Fibroblast of lung (primary cell): ENCODE results near the gene GJC2. TPM values are rescaled to one million over a fixed set of nuclear protein-coding genes. Genes with fewer than 3 reads are reported as not detected.

Experiments
- DNase-seq, 2 donors: peaks; one replicate each; pipeline versions ENCODE4 v3.0.0 to v3.0.0-alpha.2; 2010; ENCODE audit warnings: low read depth in 2 of 2
- H2AFZ ChIP-seq: 2 replicates; pipeline ENCODE4 v1.5.1; 2012; ENCODE audit warnings: low read length, control low read depth, inconsistent platforms
- H3K27ac ChIP-seq: 2 replicates; pipeline ENCODE4 v1.5.1; 2011; ENCODE audit warnings: low read length, control low read depth; ENCODE audit not compliant: insufficient read depth
- H3K27me3 ChIP-seq: 2 replicates; pipeline ENCODE4 v1.5.1; 2011; ENCODE audit warnings: mild to moderate bottlenecking, low read length; ENCODE audit not compliant: control insufficient read depth, insufficient read depth
- H3K36me3 ChIP-seq: 2 replicates; pipeline ENCODE4 v1.5.1; 2011; ENCODE audit warnings: low read length; ENCODE audit not compliant: control insufficient read depth, insufficient read depth
- H3K4me1 ChIP-seq: 2 replicates; pipeline ENCODE4 v1.5.1; 2011; ENCODE audit warnings: low read length; ENCODE audit not compliant: control insufficient read depth, insufficient read depth; ENCODE audit errors: extremely low read depth
- H3K4me2 ChIP-seq: 2 replicates; pipeline ENCODE4 v1.5.1; 2011; ENCODE audit warnings: low read length, control low read depth; ENCODE audit not compliant: insufficient read depth; ENCODE audit errors: extremely low read depth
- H3K4me3 ChIP-seq, 4 experiments: fragments of 200-600 bp in 1 of 4; sonication (generic) in 1 of 4; replicated peaks in 1 of 4; 2 replicates each; pipeline ENCODE4 v1.5.1; 2011 to 2016; ENCODE audit warnings: low read length in 4 of 4, low read depth in 3 of 4, mild to moderate bottlenecking in 3 of 4, control low read depth in 2 of 4, inconsistent platforms in 1 of 4, mixed read lengths in 1 of 4; ENCODE audit not compliant: insufficient read depth in 1 of 4; ENCODE audit errors: control extremely low read depth in 1 of 4
- H3K79me2 ChIP-seq: 2 replicates; pipeline ENCODE4 v1.5.1; 2012; ENCODE audit warnings: mild to moderate bottlenecking, low read length, inconsistent platforms; ENCODE audit not compliant: control insufficient read depth, insufficient read depth
- H3K9ac ChIP-seq: 2 replicates; pipeline ENCODE4 v1.5.1; 2011; ENCODE audit warnings: mild to moderate bottlenecking, low read length, control low read depth; ENCODE audit not compliant: insufficient read depth
- H3K9me3 ChIP-seq: 2 replicates; pipeline ENCODE4 v1.5.1; 2012; ENCODE audit warnings: low read depth, low read length; ENCODE audit not compliant: control insufficient read depth, insufficient read depth
- H4K20me1 ChIP-seq: 2 replicates; pipeline ENCODE4 v1.5.1; 2011; ENCODE audit warnings: low read length; ENCODE audit not compliant: control insufficient read depth, insufficient read depth; ENCODE audit errors: extremely low read depth
- EZH2 ChIP-seq: IDR thresholded peaks from 2 replicates; pipeline ENCODE4 v1.5.1; 2012; ENCODE audit warnings: low read length, control low read depth, mild to moderate bottlenecking; ENCODE audit errors: missing control alignments
- polyA plus RNA-seq, 2 donors: library from polyadenylated mRNA; depleted of rRNA in 1 of 2; stranded (reverse) in 1 of 2; unstranded in 1 of 2; fragments of >200 nt; gene quantifications; 2 replicates each; pipeline ENCODE4 v1.2.1, GENCODE V29; 2011 to 2012; ENCODE audit warnings: missing spikeins in 1 of 2
- total RNA-seq: library from RNA; depleted of rRNA; stranded (reverse); fragments of >200 nt; gene quantifications from 2 replicates; pipeline ENCODE4 v1.2.1, GENCODE V29; 2014
- TF ChIP-seq, protein P1 (sequence below), 2 donors: IDR thresholded peaks in 1 of 2; conservative IDR thresholded peaks in 1 of 2; 1 replicate in 1 of 2; 2 replicates in 1 of 2; pipeline ENCODE4 v1.5.1; 2011 to 2012; ENCODE audit warnings: low read length in 2 of 2, control low read depth in 1 of 2, inconsistent platforms in 1 of 2, low read depth in 1 of 2, mild to moderate bottlenecking in 1 of 2

Gene GJC2
- total and polyA plus RNA-seq, 2 donors (not counting 1 experiment from before 2014, with no cell fraction given), result 1.4 to 13.4 TPM

DNA sequence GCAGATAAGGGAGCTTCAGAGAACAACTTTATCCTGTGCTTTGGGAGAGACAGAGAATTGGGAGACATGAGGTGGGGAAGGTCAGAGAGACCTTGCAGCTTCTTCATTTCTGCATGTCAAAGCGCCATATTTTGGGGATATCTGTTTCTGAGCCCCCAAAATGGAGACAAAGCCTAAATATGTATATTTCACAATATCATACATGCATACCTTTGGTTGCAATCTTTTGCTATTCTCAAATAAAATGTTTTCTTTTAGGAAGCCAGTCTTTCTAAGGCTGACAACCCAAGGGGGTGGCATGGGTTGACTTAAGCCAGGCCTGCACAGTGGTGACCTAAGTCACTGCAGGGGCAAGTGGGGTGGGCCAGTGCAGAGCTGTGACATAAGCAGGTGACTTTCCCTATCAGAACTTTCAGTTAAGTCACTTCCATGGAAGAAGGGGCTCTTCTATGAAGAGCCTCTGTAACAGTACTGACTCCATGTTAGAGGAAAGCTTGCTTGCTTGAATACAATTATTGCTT is 26.7 kb upstream of the GJC2 start:
- Histone ChIP-seq H4K20me1 (no peaks in the 10 kb centered on the region), H2AFZ (no peak overlapping the region), H3K79me2 (no peaks in the 10 kb centered on the region), H3K4me2 (no peak overlapping the region), H3K4me3 (no peak overlapping the region), H3K27me3 (peaks cover 3% of the 10 kb centered on the region), H3K9me3 (no peaks in the 10 kb centered on the region), H3K27ac (no peak overlapping the region), H3K9ac (no peak overlapping the region), H3K36me3 (no peaks in the 10 kb centered on the region), H3K4me1 (no peaks in the 10 kb centered on the region)
- DNase-seq, result no peak
- no peak for TF ChIP-seq EZH2
- TF ChIP-seq, protein P1, sequence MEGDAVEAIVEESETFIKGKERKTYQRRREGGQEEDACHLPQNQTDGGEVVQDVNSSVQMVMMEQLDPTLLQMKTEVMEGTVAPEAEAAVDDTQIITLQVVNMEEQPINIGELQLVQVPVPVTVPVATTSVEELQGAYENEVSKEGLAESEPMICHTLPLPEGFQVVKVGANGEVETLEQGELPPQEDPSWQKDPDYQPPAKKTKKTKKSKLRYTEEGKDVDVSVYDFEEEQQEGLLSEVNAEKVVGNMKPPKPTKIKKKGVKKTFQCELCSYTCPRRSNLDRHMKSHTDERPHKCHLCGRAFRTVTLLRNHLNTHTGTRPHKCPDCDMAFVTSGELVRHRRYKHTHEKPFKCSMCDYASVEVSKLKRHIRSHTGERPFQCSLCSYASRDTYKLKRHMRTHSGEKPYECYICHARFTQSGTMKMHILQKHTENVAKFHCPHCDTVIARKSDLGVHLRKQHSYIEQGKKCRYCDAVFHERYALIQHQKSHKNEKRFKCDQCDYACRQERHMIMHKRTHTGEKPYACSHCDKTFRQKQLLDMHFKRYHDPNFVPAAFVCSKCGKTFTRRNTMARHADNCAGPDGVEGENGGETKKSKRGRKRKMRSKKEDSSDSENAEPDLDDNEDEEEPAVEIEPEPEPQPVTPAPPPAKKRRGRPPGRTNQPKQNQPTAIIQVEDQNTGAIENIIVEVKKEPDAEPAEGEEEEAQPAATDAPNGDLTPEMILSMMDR (conservative IDR thresholded peaks at IDR 0.05 in 1 of 2, IDR thresholded peaks at IDR 0.05 in 1 of 2; ENCODE audit: low read depth in 1 of 2, low read length in 2 of 2), result no peak

DNA sequence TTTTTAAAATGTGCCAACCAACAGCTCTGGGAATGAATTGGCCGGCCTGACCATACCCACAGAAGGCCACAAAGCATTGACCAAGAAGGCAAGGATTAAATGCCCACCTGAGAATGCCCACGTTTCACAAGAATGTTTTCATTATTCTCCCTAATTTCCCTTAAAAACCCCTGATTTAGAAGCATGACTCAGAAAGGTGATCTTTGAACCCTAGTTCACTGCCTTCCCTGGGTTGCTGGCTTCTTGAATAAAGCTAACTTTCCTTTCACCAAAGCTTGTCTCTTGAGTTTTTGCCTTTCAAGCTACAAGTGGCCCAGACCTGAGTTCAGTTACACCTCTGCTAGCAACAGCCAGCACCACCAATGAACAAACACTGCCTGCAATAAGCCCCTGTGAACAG is 26.2 kb upstream of the GJC2 start:
- H3K36me3 ChIP-seq, result no peaks in the 10 kb centered on the region
- H3K9ac ChIP-seq, result no peak overlapping the region
- H2AFZ ChIP-seq, result no peak overlapping the region
- H3K9me3 ChIP-seq, result no peaks in the 10 kb centered on the region
- no peak overlapping the region for H3K27ac ChIP-seq
- H4K20me1 ChIP-seq, result no peaks in the 10 kb centered on the region
- peaks cover 3% of the 10 kb centered on the region for H3K27me3 ChIP-seq
- no peak overlapping the region for H3K4me3 ChIP-seq
- no peak overlapping the region for H3K4me2 ChIP-seq
- TF ChIP-seq EZH2, result no peak
- TF ChIP-seq, protein P1 (conservative IDR thresholded peaks at IDR 0.05 in 1 of 2, IDR thresholded peaks at IDR 0.05 in 1 of 2; ENCODE audit: low read depth in 1 of 2, low read length in 2 of 2), result no peak
- no peaks in the 10 kb centered on the region for H3K4me1 ChIP-seq
- no peaks in the 10 kb centered on the region for H3K79me2 ChIP-seq
- no peak for DNase-seq

DNA sequence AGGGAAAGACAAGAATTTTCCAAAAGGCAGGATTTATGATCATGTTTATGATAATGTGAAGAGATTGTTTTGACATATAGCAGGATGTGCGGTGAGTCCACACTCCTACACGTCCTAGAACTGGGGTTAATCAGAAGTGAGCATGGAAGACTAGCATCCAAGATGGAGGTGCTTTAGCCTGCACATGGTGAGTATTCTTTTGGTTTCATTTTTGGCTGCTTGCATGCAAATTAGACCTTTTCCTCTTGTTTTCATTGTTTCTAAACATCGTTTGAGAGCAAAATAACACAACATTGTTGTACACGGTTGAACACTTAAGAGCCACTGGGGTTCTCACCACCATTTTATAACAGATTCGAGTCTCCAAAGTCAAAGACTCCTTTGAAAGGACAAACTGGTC is 24.5 kb upstream of the GJC2 start:
- no peak for DNase-seq
- Histone ChIP-seq H3K36me3 (no peaks in the 10 kb centered on the region), H3K4me3 (no peak overlapping the region), H4K20me1 (no peaks in the 10 kb centered on the region), H3K4me1 (no peaks in the 10 kb centered on the region), H3K27ac (no peak overlapping the region), H3K79me2 (no peaks in the 10 kb centered on the region), H3K9ac (no peak overlapping the region), H2AFZ (no peak overlapping the region), H3K9me3 (no peaks in the 10 kb centered on the region), H3K27me3 (peaks cover 3% of the 10 kb centered on the region), H3K4me2 (no peak overlapping the region)
- no peak for TF ChIP-seq EZH2
- TF ChIP-seq, protein P1 (conservative IDR thresholded peaks at IDR 0.05 in 1 of 2, IDR thresholded peaks at IDR 0.05 in 1 of 2; ENCODE audit: low read depth in 1 of 2, low read length in 2 of 2), result no peak
